HL-60 (cell line): Measurements from ENCODE around the gene FAM227B.

Experiments used
- GABPA ChIP-seq: IDR thresholded peaks from 2 replicates; pipeline ENCODE4 v1.6.1; 2012; ENCODE audit warnings: low read depth
- POLR2AphosphoS5 ChIP-seq: IDR thresholded peaks from 2 replicates; pipeline ENCODE4 v1.6.1; 2012; ENCODE audit warnings: low read depth
- SPI1 ChIP-seq: IDR thresholded peaks from 2 replicates; pipeline ENCODE4 v1.6.1; 2012; ENCODE audit warnings: low read depth, mild to moderate bottlenecking, borderline replicate concordance
- TF ChIP-seq, protein P1 (sequence below): IDR thresholded peaks from one replicate; pipeline ENCODE4 v1.5.1; 2011; ENCODE audit warnings: low read length, control low read depth, inconsistent platforms; ENCODE audit not compliant: insufficient read depth
- TF ChIP-seq, protein P2 (sequence below): IDR thresholded peaks from 2 replicates; pipeline ENCODE4 v1.6.1; 2012; ENCODE audit warnings: low read depth; ENCODE audit not compliant: insufficient replicate concordance

DNA sequence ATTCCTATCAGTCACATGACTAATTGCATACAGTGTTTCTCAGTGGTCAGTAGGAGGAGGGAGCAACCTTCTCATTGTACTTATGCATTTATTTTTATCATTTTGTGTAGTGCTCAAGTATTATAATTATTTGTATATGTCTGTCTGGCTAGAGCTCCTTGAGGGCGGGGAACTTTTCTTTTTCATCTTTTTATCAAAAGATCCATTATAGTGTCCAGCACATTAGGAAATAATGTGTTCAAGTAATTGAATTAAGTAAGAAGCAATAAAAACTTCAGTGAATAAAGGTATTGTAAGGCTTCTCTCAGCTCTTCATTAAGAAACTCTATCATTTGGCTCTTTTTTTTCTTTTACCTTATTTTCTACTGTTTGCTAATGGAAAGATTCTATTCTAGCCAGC, 178.8 kb downstream of the FAM227B start:
- TF ChIP-seq, protein P1, sequence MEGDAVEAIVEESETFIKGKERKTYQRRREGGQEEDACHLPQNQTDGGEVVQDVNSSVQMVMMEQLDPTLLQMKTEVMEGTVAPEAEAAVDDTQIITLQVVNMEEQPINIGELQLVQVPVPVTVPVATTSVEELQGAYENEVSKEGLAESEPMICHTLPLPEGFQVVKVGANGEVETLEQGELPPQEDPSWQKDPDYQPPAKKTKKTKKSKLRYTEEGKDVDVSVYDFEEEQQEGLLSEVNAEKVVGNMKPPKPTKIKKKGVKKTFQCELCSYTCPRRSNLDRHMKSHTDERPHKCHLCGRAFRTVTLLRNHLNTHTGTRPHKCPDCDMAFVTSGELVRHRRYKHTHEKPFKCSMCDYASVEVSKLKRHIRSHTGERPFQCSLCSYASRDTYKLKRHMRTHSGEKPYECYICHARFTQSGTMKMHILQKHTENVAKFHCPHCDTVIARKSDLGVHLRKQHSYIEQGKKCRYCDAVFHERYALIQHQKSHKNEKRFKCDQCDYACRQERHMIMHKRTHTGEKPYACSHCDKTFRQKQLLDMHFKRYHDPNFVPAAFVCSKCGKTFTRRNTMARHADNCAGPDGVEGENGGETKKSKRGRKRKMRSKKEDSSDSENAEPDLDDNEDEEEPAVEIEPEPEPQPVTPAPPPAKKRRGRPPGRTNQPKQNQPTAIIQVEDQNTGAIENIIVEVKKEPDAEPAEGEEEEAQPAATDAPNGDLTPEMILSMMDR: no peak
- TF ChIP-seq SPI1 (no peak), POLR2AphosphoS5 (no peak), GABPA (no peak)
- TF ChIP-seq, protein P2, sequence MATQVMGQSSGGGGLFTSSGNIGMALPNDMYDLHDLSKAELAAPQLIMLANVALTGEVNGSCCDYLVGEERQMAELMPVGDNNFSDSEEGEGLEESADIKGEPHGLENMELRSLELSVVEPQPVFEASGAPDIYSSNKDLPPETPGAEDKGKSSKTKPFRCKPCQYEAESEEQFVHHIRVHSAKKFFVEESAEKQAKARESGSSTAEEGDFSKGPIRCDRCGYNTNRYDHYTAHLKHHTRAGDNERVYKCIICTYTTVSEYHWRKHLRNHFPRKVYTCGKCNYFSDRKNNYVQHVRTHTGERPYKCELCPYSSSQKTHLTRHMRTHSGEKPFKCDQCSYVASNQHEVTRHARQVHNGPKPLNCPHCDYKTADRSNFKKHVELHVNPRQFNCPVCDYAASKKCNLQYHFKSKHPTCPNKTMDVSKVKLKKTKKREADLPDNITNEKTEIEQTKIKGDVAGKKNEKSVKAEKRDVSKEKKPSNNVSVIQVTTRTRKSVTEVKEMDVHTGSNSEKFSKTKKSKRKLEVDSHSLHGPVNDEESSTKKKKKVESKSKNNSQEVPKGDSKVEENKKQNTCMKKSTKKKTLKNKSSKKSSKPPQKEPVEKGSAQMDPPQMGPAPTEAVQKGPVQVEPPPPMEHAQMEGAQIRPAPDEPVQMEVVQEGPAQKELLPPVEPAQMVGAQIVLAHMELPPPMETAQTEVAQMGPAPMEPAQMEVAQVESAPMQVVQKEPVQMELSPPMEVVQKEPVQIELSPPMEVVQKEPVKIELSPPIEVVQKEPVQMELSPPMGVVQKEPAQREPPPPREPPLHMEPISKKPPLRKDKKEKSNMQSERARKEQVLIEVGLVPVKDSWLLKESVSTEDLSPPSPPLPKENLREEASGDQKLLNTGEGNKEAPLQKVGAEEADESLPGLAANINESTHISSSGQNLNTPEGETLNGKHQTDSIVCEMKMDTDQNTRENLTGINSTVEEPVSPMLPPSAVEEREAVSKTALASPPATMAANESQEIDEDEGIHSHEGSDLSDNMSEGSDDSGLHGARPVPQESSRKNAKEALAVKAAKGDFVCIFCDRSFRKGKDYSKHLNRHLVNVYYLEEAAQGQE: no peak
